ENCODE results near the gene NEK5. TPM values are rescaled to one million over a fixed set of nuclear protein-coding genes. Genes with fewer than 3 reads are reported as not detected.

The NEK5 gene
- total and polyA plus RNA-seq, 2 experiments from 2014 or later = 1.2 to 1.3 TPM

GRCh38 chr13:52053460-52053859 lies 75.4 kb downstream of the NEK5 start:
- H4K20me1 ChIP-seq (ENCODE audit: insufficient read depth, poor library complexity, severe bottlenecking) = no peaks in the 10 kb centered on the region
- no peaks in the 10 kb centered on the region for H3K4me1 ChIP-seq (ENCODE audit: insufficient read depth)
- TF ChIP-seq CTCF (IDR thresholded peaks at IDR 0.05; ENCODE audit: poor library complexity) = no peak
- TF ChIP-seq EZH2phosphoT487 (IDR thresholded peaks at IDR 0.05; ENCODE audit: low read depth, severe bottlenecking, unreplicated experiment) = no peak
- H3K4me2 ChIP-seq = peak overlapping the region; percentile 35
- no peaks in the 10 kb centered on the region for H3K27me3 ChIP-seq
- no peak overlapping the region for H3K4me3 ChIP-seq
- peak overlapping the region; percentile 15 for H3K27ac ChIP-seq
- H3K9me2 ChIP-seq (replicated peaks; ENCODE audit: insufficient read depth) = no peaks in the 10 kb centered on the region
- peak; percentile 59 for DNase-seq (ENCODE audit: low spot score)
- H3K9me3 ChIP-seq (ENCODE audit: low read depth) = no peaks in the 10 kb centered on the region
- H2AFZ ChIP-seq = no peak overlapping the region
- no peaks in the 10 kb centered on the region for H3K36me3 ChIP-seq (replicated peaks; ENCODE audit: insufficient read depth, low read depth)
- 44% methylated on average over 4 of the region's 4 CpGs for WGBS (ENCODE audit: low lambda C conversion rate, missing lambda C conversion rate)
- H3K79me2 ChIP-seq = no peaks in the 10 kb centered on the region

- Histone ChIP-seq H3K4me1 (ENCODE audit: insufficient read depth) (no peaks in the 10 kb centered on the region), H2AFZ (peak overlapping the region; percentile 49), H3K36me3 (replicated peaks; ENCODE audit: insufficient read depth, low read depth) (no peaks in the 10 kb centered on the region), H3K9me3 (ENCODE audit: low read depth) (no peaks in the 10 kb centered on the region), H3K9me2 (replicated peaks; ENCODE audit: insufficient read depth) (no peaks in the 10 kb centered on the region), H3K27me3 (no peaks in the 10 kb centered on the region), H3K79me2 (no peaks in the 10 kb centered on the region), H4K20me1 (ENCODE audit: insufficient read depth, poor library complexity, severe bottlenecking) (no peaks in the 10 kb centered on the region), H3K27ac (peak overlapping the region; percentile 46), H3K4me2 (peak overlapping the region; percentile 46), H3K4me3 (no peak overlapping the region)
- 45% methylated on average over 7 of the region's 7 CpGs for WGBS (ENCODE audit: low lambda C conversion rate, missing lambda C conversion rate)
- no peak for DNase-seq (ENCODE audit: low spot score)
- TF ChIP-seq CTCF (IDR thresholded peaks at IDR 0.05; ENCODE audit: poor library complexity) (no peak), EZH2 (IDR thresholded peaks at IDR 0.05; ENCODE audit: borderline replicate concordance) (no peak), EZH2phosphoT487 (IDR thresholded peaks at IDR 0.05; ENCODE audit: low read depth, severe bottlenecking, unreplicated experiment) (no peak)
Measured at GRCh38 chr13:52051400-52051799, 77.5 kb downstream of the NEK5 start.

GRCh38 chr13:52048516-52048915 lies 80.4 kb downstream of the NEK5 start:
- no peak for DNase-seq (ENCODE audit: low spot score)
- H3K27me3 ChIP-seq = no peaks in the 10 kb centered on the region
- H3K79me2 ChIP-seq = no peaks in the 10 kb centered on the region
- H4K20me1 ChIP-seq (ENCODE audit: insufficient read depth, poor library complexity, severe bottlenecking) = no peaks in the 10 kb centered on the region
- H2AFZ ChIP-seq = no peak overlapping the region
- H3K4me1 ChIP-seq (ENCODE audit: insufficient read depth) = no peaks in the 10 kb centered on the region
- no peaks in the 10 kb centered on the region for H3K9me3 ChIP-seq (ENCODE audit: low read depth)
- H3K4me3 ChIP-seq = no peak overlapping the region
- TF ChIP-seq CTCF (IDR thresholded peaks at IDR 0.05; ENCODE audit: poor library complexity) (no peak), EZH2phosphoT487 (IDR thresholded peaks at IDR 0.05; ENCODE audit: low read depth, severe bottlenecking, unreplicated experiment) (no peak), EZH2 (IDR thresholded peaks at IDR 0.05; ENCODE audit: borderline replicate concordance) (no peak)
- no peak overlapping the region for H3K27ac ChIP-seq
- H3K9me2 ChIP-seq (replicated peaks; ENCODE audit: insufficient read depth) = no peaks in the 10 kb centered on the region
- H3K4me2 ChIP-seq = no peak overlapping the region
- H3K36me3 ChIP-seq (replicated peaks; ENCODE audit: insufficient read depth, low read depth) = no peaks in the 10 kb centered on the region
- 91% methylated on average over 2 of the region's 2 CpGs for WGBS (ENCODE audit: low lambda C conversion rate, missing lambda C conversion rate)

- 99% methylated on average over 3 of the region's 3 CpGs for WGBS (ENCODE audit: low lambda C conversion rate, missing lambda C conversion rate)
- no peak overlapping the region for H3K4me3 ChIP-seq
- H3K27me3 ChIP-seq = no peaks in the 10 kb centered on the region
Measured at GRCh38 chr13:52047463-52047862, 81.4 kb downstream of the NEK5 start.

More at GRCh38 chr13:52047463-52047862, 81.4 kb downstream of the NEK5 start:
- Histone ChIP-seq H4K20me1 (ENCODE audit: insufficient read depth, poor library complexity, severe bottlenecking) (no peaks in the 10 kb centered on the region), H3K9me2 (replicated peaks; ENCODE audit: insufficient read depth) (no peaks in the 10 kb centered on the region), H3K27ac (no peak overlapping the region), H3K79me2 (no peaks in the 10 kb centered on the region), H3K36me3 (replicated peaks; ENCODE audit: insufficient read depth, low read depth) (no peaks in the 10 kb centered on the region), H3K4me2 (no peak overlapping the region), H3K9me3 (ENCODE audit: low read depth) (no peaks in the 10 kb centered on the region), H3K4me1 (ENCODE audit: insufficient read depth) (no peaks in the 10 kb centered on the region), H2AFZ (no peak overlapping the region)
- TF ChIP-seq EZH2 (IDR thresholded peaks at IDR 0.05; ENCODE audit: borderline replicate concordance) (no peak), CTCF (IDR thresholded peaks at IDR 0.05; ENCODE audit: poor library complexity) (no peak), EZH2phosphoT487 (IDR thresholded peaks at IDR 0.05; ENCODE audit: low read depth, severe bottlenecking, unreplicated experiment) (no peak)
- no peak for DNase-seq (ENCODE audit: low spot score)

All from hepatocyte (in vitro differentiated cells).